NB4 (cell line): ENCODE results near the gene RHEBL1.

Experiments used
- MAX ChIP-seq: IDR thresholded peaks from 2 replicates; pipeline ENCODE4 v1.6.1; 2011; ENCODE audit warnings: low read depth, low read length
- POLR2A ChIP-seq: IDR thresholded peaks from 2 replicates; pipeline ENCODE4 v1.6.1; 2011; ENCODE audit warnings: mild to moderate bottlenecking; ENCODE audit not compliant: insufficient read length; ENCODE audit errors: extremely low read depth
- TF ChIP-seq, protein P1 (sequence below): IDR thresholded peaks from one replicate; pipeline ENCODE4 v1.5.1; 2012; ENCODE audit warnings: low read depth, low read length

DNA sequence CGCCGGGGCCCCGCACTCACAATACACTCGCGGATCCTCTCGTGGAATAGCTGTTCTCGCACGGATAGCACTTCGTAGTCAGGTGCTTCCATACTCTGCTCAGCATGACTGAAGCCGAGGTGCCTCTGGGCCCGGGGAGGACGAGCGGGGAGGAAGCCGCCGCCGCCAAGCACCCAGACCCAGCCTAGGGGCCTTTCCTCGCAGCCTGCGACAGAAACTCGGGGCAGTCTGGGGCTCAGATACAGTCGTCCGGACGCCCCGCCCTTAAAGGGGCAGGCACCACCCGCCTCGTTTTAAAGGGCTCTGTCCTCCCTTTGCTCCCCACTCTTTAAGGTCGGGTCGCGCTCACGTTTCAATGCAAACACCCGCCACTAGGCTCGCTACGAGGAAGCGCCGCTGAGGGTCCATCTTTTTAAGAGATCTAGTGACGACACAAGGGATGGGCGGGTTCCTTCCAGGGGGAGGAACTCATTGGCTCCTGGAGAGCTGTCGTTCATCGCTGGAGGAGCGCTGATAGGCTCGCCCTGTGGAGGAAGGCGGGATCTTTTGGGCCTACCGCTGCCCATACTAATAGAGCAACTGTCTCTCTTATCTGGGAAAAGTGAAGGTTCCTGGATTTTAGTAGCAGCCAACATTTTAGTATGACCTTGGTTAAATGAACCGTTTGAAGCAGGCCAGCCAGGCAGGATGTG lies 40.8 kb upstream of the RHEBL1 start, which contains the start of gene LMBR1L:
- TF ChIP-seq, protein P1, sequence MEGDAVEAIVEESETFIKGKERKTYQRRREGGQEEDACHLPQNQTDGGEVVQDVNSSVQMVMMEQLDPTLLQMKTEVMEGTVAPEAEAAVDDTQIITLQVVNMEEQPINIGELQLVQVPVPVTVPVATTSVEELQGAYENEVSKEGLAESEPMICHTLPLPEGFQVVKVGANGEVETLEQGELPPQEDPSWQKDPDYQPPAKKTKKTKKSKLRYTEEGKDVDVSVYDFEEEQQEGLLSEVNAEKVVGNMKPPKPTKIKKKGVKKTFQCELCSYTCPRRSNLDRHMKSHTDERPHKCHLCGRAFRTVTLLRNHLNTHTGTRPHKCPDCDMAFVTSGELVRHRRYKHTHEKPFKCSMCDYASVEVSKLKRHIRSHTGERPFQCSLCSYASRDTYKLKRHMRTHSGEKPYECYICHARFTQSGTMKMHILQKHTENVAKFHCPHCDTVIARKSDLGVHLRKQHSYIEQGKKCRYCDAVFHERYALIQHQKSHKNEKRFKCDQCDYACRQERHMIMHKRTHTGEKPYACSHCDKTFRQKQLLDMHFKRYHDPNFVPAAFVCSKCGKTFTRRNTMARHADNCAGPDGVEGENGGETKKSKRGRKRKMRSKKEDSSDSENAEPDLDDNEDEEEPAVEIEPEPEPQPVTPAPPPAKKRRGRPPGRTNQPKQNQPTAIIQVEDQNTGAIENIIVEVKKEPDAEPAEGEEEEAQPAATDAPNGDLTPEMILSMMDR = peak; percentile 49
- TF ChIP-seq POLR2A = peak; percentile 56
- TF ChIP-seq MAX = no peak
